Neutrophil (primary cell): ENCODE data around the gene NMD3.

Experiments
- H3K27ac ChIP-seq: fragments of 200-600 bp; sonication (generic); 2 replicates; pipeline ENCODE4 v1.5.1; 2016; ENCODE audit warnings: mild to moderate bottlenecking, moderate library complexity
- H3K27me3 ChIP-seq: fragments of 200-600 bp; sonication (generic); 2 replicates; pipeline ENCODE4 v1.6.0; 2016; ENCODE audit warnings: mild to moderate bottlenecking
- H3K36me3 ChIP-seq: fragments of 200-600 bp; sonication (generic); 2 replicates; pipeline ENCODE4 v1.5.1; 2017
- H3K4me1 ChIP-seq, 2 experiments: fragments of 200-600 bp in 1 of 2; sonication (generic) in 1 of 2; 1 replicate in 1 of 2; 2 replicates in 1 of 2; pipeline versions ENCODE4 v1.5.1 to v1.6.1; 2013 to 2016; ENCODE audit warnings: low read depth in 1 of 2, low read length in 1 of 2, mild to moderate bottlenecking in 1 of 2, moderate library complexity in 1 of 2; ENCODE audit not compliant: control insufficient read depth in 1 of 2, insufficient read depth in 1 of 2
- H3K4me3 ChIP-seq, 2 experiments: fragments of 200-600 bp in 1 of 2; sonication (generic) in 1 of 2; 1 replicate in 1 of 2; 2 replicates in 1 of 2; pipeline ENCODE4 v1.5.1; 2013 to 2016; ENCODE audit warnings: low read depth in 1 of 2, low read length in 1 of 2, mild to moderate bottlenecking in 1 of 2, moderate library complexity in 1 of 2
- H3K9me3 ChIP-seq: fragments of 200-600 bp; sonication (generic); 2 replicates; pipeline ENCODE4 v1.5.1; 2016
- CTCF ChIP-seq: fragments of 200-600 bp; sonication (generic); IDR thresholded peaks from 2 replicates; pipeline ENCODE4 v1.5.1; 2016; ENCODE audit warnings: antibody characterized with exemption

The NMD3 gene

GRCh38 chr3:161212171-161212771, 8.8 kb upstream of the NMD3 start:
- H3K27ac ChIP-seq: no peak overlapping the region

DNA sequence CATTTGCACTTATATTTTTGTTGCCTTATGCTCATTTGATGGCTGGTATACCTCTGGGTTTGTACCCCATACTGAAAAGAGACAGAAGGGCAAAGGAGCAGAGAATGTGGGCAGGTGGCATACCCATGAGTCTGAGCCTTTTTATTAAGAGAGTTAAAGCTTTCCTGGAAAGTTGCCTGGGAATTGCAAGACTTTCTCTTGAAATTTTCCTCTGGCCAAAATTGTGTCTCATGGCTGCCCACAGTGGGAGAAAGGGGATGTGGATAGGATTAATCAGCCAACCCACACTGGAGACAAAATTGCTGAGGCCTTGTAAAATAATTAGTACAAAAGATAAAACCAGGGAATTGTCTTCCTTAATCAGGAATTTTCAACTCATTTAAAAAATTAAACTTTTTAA, 8.2 kb upstream of the NMD3 start:
- Histone ChIP-seq H3K27ac (no peak overlapping the region), H3K27me3 (no peaks in the 10 kb centered on the region), H3K36me3 (no peaks in the 10 kb centered on the region), H3K4me1 (no peaks in the 10 kb centered on the region), H3K9me3 (no peaks in the 10 kb centered on the region), H3K4me3 (no peak overlapping the region)
- no peak for TF ChIP-seq CTCF

More at GRCh38 chr3:161212171-161212771, 8.8 kb upstream of the NMD3 start:
- Histone ChIP-seq H3K27me3 (no peaks in the 10 kb centered on the region), H3K4me1 (no peaks in the 10 kb centered on the region), H3K9me3 (no peaks in the 10 kb centered on the region), H3K4me3 (no peak overlapping the region), H3K36me3 (no peaks in the 10 kb centered on the region)
- TF ChIP-seq CTCF: no peak

DNA sequence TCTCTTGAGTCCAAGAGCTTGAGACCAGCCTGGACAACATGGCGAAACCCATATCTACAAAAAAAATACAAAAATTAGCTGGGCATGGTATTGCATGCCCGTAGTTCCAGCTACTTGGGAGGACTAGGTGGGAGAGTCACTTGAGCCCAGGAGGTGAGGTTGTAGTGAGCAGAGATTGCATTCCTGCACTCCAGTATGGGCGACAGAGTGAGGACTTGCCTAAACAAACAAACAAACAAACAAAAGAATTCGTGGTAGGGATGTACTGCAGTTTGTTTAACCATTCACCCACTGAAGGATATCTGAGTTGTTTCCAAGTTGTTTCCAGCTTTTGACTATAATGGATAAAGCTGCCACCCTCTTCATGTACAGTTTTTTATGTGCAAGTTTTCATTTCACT, 7.5 kb upstream of the NMD3 start:
- Histone ChIP-seq H3K9me3 (no peaks in the 10 kb centered on the region), H3K36me3 (no peaks in the 10 kb centered on the region), H3K4me3 (no peak overlapping the region), H3K27me3 (no peaks in the 10 kb centered on the region), H3K27ac (no peak overlapping the region), H3K4me1 (no peaks in the 10 kb centered on the region)
- no peak for TF ChIP-seq CTCF

DNA sequence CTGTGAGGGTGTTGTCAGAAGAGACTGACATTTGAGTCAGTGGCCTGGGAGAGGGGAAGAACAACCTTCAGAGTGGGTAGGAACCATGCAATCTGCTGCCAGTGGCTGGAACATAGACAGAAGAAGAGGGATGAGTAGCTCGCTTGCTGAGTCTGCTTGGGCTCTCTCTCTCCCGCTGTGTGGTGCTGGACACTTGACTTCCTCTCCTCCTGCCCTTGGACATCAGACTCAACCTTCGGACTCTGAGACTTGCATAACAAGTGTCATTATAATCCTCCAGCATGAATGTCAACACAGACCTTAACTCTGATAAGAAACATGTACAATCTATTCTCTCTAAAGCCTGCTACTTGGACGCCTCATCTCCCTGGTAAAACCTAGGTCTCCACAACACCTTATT, 5.9 kb upstream of the NMD3 start:
- no peaks in the 10 kb centered on the region for H3K27me3 ChIP-seq
- H3K36me3 ChIP-seq: no peaks in the 10 kb centered on the region
- TF ChIP-seq CTCF: no peak
- no peaks in the 10 kb centered on the region for H3K9me3 ChIP-seq
- no peak overlapping the region for H3K27ac ChIP-seq
- no peak overlapping the region for H3K4me3 ChIP-seq
- H3K4me1 ChIP-seq: no peaks in the 10 kb centered on the region

GRCh38 chr3:161217496-161217895, 3.6 kb upstream of the NMD3 start:
- no peak for TF ChIP-seq CTCF
- H3K9me3 ChIP-seq: no peaks in the 10 kb centered on the region
- no peak overlapping the region for H3K27ac ChIP-seq
- H3K36me3 ChIP-seq: no peaks in the 10 kb centered on the region
- H3K4me3 ChIP-seq: no peak overlapping the region
- peaks cover 10 to 11% of the 10 kb centered on the region in 2 experiments for H3K4me1 ChIP-seq
- no peaks in the 10 kb centered on the region for H3K27me3 ChIP-seq

GRCh38 chr3:161219495-161219894, 1.6 kb upstream of the NMD3 start:
- H3K4me3 ChIP-seq: no peak overlapping the region
- no peaks in the 10 kb centered on the region for H3K9me3 ChIP-seq
- TF ChIP-seq CTCF: no peak
- no peak overlapping the region for H3K27ac ChIP-seq
- no peaks in the 10 kb centered on the region for H3K27me3 ChIP-seq
- H3K36me3 ChIP-seq: no peaks in the 10 kb centered on the region
- H3K4me1 ChIP-seq: peaks cover 23% of the 10 kb centered on the region in 2 experiments
